HG03066 (cell line): ENCODE measurements around the gene NPS.

Experiments used
- ATAC-seq: cut with Tn5 transposase; IDR thresholded peaks from one replicate; pipeline ENCODE4 v1.9.1; 2021; ENCODE audit warnings: low read depth; ENCODE audit not compliant: unreplicated experiment

NPS gene

GRCh38 chr10:127549009-127549408 is at the start of gene NPS:
TSS of gene NPS (plus strand) at chr10:127549309. CDS start at chr10:127549369, 60 bp downstream.
- ATAC-seq, result no peak

GRCh38 chr10:127500127-127500526 is 49.0 kb upstream of the NPS start:
- ATAC-seq, result no peak

- ATAC-seq, result no peak
Observed at GRCh38 chr10:127506094-127506493, 43.0 kb upstream of the NPS start.

GRCh38 chr10:127522298-127522697 is 26.8 kb upstream of the NPS start:
- no peak for ATAC-seq

- no peak for ATAC-seq
Observed at GRCh38 chr10:127523476-127523875, 25.6 kb upstream of the NPS start.

- no peak for ATAC-seq
Observed at GRCh38 chr10:127524229-127524628, 24.9 kb upstream of the NPS start.

- no peak for ATAC-seq
Observed at GRCh38 chr10:127524908-127525665, 24.0 kb upstream of the NPS start.

GRCh38 chr10:127525686-127526085 is 23.4 kb upstream of the NPS start:
- no peak for ATAC-seq

- ATAC-seq, result no peak
Observed at GRCh38 chr10:127526161-127526560, 22.9 kb upstream of the NPS start.

GRCh38 chr10:127527320-127527719 is 21.8 kb upstream of the NPS start:
- no peak for ATAC-seq

- ATAC-seq, result no peak
Observed at GRCh38 chr10:127527891-127528290, 21.2 kb upstream of the NPS start.

- ATAC-seq, result no peak
Observed at GRCh38 chr10:127532193-127532592, 16.9 kb upstream of the NPS start.

- no peak for ATAC-seq
Observed at GRCh38 chr10:127532659-127533058, 16.4 kb upstream of the NPS start.

- no peak for ATAC-seq
Observed at GRCh38 chr10:127534074-127534473, 15.0 kb upstream of the NPS start.

- ATAC-seq, result no peak
Observed at GRCh38 chr10:127534496-127534895, 14.6 kb upstream of the NPS start.

- no peak for ATAC-seq
Observed at GRCh38 chr10:127535802-127536515, 13.2 kb upstream of the NPS start.

GRCh38 chr10:127536972-127537760 is 11.9 kb upstream of the NPS start:
- ATAC-seq, result no peak

- no peak for ATAC-seq
Observed at GRCh38 chr10:127537924-127538323, 11.2 kb upstream of the NPS start.

GRCh38 chr10:127548022-127548421 is 1.1 kb upstream of the NPS start:
- no peak for ATAC-seq

- ATAC-seq, result no peak
Observed at GRCh38 chr10:127550861-127551260, 1.8 kb downstream of the NPS start.

- no peak for ATAC-seq
Observed at GRCh38 chr10:127552446-127552845, 3.3 kb downstream of the NPS start.
